Astrocyte (in vitro differentiated cells and primary cell): ENCODE results near the gene HOXB4. TPM values are rescaled to one million over a fixed set of nuclear protein-coding genes. Genes with fewer than 3 reads are reported as not detected.

Experiments
- DNase-seq: peaks from one replicate; pipeline ENCODE4 v3.0.0-alpha.2; 2010; ENCODE audit warnings: low read depth
- FAIRE-seq: peaks from 2 replicates; lab custom pipeline; 2011; peaks lifted over from hg19 to GRCh38; lab: Jason Lieb, UNC
- H2AFZ ChIP-seq: 2 replicates; pipeline ENCODE4 v1.6.0; 2012; ENCODE audit warnings: low read depth, low read length, inconsistent platforms
- H3K27ac ChIP-seq: 2 replicates; pipeline ENCODE4 v1.5.1; 2011; ENCODE audit warnings: low read depth, low read length, inconsistent platforms
- H3K27me3 ChIP-seq: 2 replicates; pipeline ENCODE4 v1.6.0; 2011; ENCODE audit warnings: low read length, inconsistent platforms; ENCODE audit not compliant: insufficient read depth
- H3K36me3 ChIP-seq: 2 replicates; pipeline ENCODE4 v1.5.1; 2011; ENCODE audit warnings: low read length, inconsistent platforms; ENCODE audit not compliant: insufficient read depth
- H3K4me1 ChIP-seq: 2 replicates; pipeline ENCODE4 v1.5.1; 2011; ENCODE audit warnings: low read length, inconsistent platforms; ENCODE audit not compliant: insufficient read depth
- H3K4me2 ChIP-seq: 2 replicates; pipeline ENCODE4 v1.6.0; 2012; ENCODE audit warnings: low read length, inconsistent platforms
- H3K4me3 ChIP-seq: 2 replicates; pipeline ENCODE4 v1.5.1; 2011; ENCODE audit warnings: low read depth, mild to moderate bottlenecking, low read length, inconsistent platforms; ENCODE audit not compliant: insufficient read depth
- H3K79me2 ChIP-seq: 2 replicates; pipeline ENCODE4 v1.6.0; 2012; ENCODE audit warnings: mild to moderate bottlenecking, low read length, inconsistent platforms; ENCODE audit not compliant: insufficient read depth
- H3K9ac ChIP-seq: 2 replicates; pipeline ENCODE4 v1.6.0; 2012; ENCODE audit warnings: mild to moderate bottlenecking, low read length, inconsistent platforms
- H3K9me3 ChIP-seq: 2 replicates; pipeline ENCODE4 v1.5.1; 2012; ENCODE audit warnings: low read depth, mild to moderate bottlenecking, low read length, inconsistent platforms; ENCODE audit not compliant: insufficient read depth
- H4K20me1 ChIP-seq: 2 replicates; pipeline ENCODE4 v1.6.0; 2012; ENCODE audit warnings: low read length, inconsistent platforms; ENCODE audit not compliant: insufficient read depth
- H3K27ac Mint-ChIP-seq: one replicate; pipeline ENCODE4 v1.8.0; 2021; ENCODE audit warnings: mild to moderate bottlenecking, mixed read lengths; ENCODE audit not compliant: unreplicated experiment
- H3K27me3 Mint-ChIP-seq: one replicate; pipeline ENCODE4 v1.8.0; 2021; ENCODE audit warnings: low read depth, mixed read lengths; ENCODE audit not compliant: unreplicated experiment
- H3K36me3 Mint-ChIP-seq: one replicate; pipeline ENCODE4 v1.8.0; 2021; ENCODE audit warnings: low read depth, mixed read lengths; ENCODE audit not compliant: unreplicated experiment
- H3K4me1 Mint-ChIP-seq: one replicate; pipeline ENCODE4 v1.8.0; 2021; ENCODE audit warnings: low read depth, mixed read lengths; ENCODE audit not compliant: unreplicated experiment
- H3K4me3 Mint-ChIP-seq: one replicate; pipeline ENCODE4 v1.8.0; 2021; ENCODE audit warnings: mild to moderate bottlenecking, moderate library complexity, mixed read lengths; ENCODE audit not compliant: unreplicated experiment
- H3K9me3 Mint-ChIP-seq: one replicate; pipeline ENCODE4 v1.8.0; 2021; ENCODE audit warnings: mild to moderate bottlenecking, mixed read lengths; ENCODE audit not compliant: unreplicated experiment
- EZH2 ChIP-seq: IDR thresholded peaks from 2 replicates; pipeline ENCODE4 v1.6.1; 2012; ENCODE audit warnings: mild to moderate bottlenecking, low read length, inconsistent platforms; ENCODE audit not compliant: insufficient read depth
- total RNA-seq: library from RNA; stranded (reverse); gene quantifications from 2 replicates; pipeline ENCODE4 v1.2.1, GENCODE V29; 2021
- TF ChIP-seq, protein P1 (sequence below): IDR thresholded peaks from 2 replicates; pipeline ENCODE4 v1.5.1; 2011; ENCODE audit warnings: low read depth, mild to moderate bottlenecking, inconsistent platforms, low read length, moderate library complexity; ENCODE audit not compliant: insufficient read depth

Gene HOXB4
- total RNA-seq, 1 donor from 2014 or later: not detected

DNA sequence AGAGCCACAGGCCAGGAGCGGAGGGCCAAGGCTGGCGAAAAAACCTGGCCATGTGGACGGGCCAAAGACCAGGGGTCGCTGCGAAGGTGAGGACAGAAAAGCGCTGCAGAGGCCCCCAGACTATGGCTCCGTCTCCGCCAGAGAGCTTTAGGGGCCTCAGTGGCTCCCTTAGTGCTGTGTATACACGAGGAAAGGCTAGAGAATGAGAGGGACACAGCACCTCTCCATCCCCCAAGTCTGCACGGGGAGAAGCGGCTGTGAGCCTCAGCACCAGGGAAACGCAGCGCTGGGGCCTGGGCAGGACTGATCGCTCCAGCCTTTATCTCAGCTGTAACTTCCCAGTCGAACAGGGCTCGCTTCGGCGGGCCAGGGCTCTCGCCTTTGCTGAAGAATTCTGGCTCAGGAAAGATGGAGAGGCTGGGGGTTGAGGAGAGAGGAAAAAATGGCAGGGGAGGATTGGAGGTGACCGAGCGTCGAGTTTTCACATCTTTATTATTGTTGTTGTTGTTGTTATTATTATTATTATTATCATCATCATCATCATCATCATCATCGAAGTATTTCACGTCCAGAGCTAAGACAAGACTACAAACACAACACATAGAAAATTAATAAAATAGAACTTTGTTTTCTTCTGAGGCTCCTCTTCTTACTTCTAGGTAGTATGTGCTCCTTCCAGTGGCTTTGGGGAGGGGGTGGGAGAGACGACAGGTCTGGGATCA lies 17.3 kb upstream of the HOXB4 start:
- TF ChIP-seq, protein P1, sequence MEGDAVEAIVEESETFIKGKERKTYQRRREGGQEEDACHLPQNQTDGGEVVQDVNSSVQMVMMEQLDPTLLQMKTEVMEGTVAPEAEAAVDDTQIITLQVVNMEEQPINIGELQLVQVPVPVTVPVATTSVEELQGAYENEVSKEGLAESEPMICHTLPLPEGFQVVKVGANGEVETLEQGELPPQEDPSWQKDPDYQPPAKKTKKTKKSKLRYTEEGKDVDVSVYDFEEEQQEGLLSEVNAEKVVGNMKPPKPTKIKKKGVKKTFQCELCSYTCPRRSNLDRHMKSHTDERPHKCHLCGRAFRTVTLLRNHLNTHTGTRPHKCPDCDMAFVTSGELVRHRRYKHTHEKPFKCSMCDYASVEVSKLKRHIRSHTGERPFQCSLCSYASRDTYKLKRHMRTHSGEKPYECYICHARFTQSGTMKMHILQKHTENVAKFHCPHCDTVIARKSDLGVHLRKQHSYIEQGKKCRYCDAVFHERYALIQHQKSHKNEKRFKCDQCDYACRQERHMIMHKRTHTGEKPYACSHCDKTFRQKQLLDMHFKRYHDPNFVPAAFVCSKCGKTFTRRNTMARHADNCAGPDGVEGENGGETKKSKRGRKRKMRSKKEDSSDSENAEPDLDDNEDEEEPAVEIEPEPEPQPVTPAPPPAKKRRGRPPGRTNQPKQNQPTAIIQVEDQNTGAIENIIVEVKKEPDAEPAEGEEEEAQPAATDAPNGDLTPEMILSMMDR: no peak
- TF ChIP-seq EZH2: no peak
- no peaks in the 10 kb centered on the region for H3K36me3 Mint-ChIP-seq
- no peak overlapping the region for H3K4me3 ChIP-seq
- no peak for DNase-seq
- no peak overlapping the region for H3K27ac ChIP-seq
- no peak overlapping the region for H2AFZ ChIP-seq
- H3K9me3 ChIP-seq: no peaks in the 10 kb centered on the region
- H3K27ac Mint-ChIP-seq: no peak overlapping the region
- H4K20me1 ChIP-seq: peaks cover 13% of the 10 kb centered on the region
- H3K4me1 Mint-ChIP-seq: no peaks in the 10 kb centered on the region
- peaks cover 20% of the 10 kb centered on the region for H3K79me2 ChIP-seq
- FAIRE-seq: no peak
- no peak overlapping the region for H3K4me3 Mint-ChIP-seq
- H3K4me2 ChIP-seq: peak overlapping the region; percentile 92
- H3K36me3 ChIP-seq: no peaks in the 10 kb centered on the region
- H3K9me3 Mint-ChIP-seq: peaks cover 41% of the 10 kb centered on the region
- H3K27me3 ChIP-seq: peaks cover 78% of the 10 kb centered on the region
- H3K27me3 Mint-ChIP-seq: peaks cover 91% of the 10 kb centered on the region
- H3K9ac ChIP-seq: peak overlapping the region; percentile 59
- H3K4me1 ChIP-seq: peaks cover 18% of the 10 kb centered on the region

DNA sequence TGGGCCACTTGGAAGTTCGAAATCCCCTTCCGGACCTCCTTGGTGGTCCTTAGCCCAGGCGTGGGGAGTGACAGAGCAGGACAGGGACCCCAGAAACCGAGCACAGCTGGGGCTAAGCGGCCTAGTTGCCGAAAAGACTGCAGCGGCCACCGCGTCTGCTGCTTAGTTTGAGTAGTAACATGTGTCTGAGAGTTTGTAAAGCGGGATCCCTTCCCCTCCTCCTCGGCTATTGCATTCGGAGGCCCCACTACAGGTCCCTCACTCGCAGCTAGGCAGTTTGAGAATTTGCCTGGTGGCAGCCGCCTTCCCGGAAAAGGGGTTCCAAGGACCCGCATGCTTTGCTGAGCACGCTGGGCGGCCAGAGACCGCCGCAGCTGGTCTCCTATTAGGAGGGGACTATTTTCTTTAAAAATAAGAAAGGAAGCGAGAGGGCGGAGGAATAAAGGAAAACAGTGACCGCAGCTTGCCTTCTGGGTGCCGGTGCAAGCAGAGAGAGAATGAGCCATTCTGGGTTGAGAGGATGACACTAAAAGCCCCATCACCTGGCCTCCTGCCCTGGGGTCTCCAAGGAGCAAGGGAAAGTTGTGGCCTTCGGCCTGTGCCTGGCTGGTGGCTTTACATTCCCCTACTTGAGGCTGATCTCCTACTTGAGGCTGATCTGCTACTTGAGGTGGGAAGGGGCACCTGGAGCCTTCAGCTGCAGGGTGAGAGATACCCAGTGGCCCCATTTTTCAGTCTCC lies 16.6 kb upstream of the HOXB4 start:
- H4K20me1 ChIP-seq: peaks cover 11% of the 10 kb centered on the region
- Mint-ChIP-seq H3K9me3 (peaks cover 39% of the 10 kb centered on the region), H3K4me3 (no peak overlapping the region), H3K27me3 (peaks cover 91% of the 10 kb centered on the region), H3K36me3 (no peaks in the 10 kb centered on the region), H3K4me1 (no peaks in the 10 kb centered on the region), H3K27ac (no peak overlapping the region)
- H2AFZ ChIP-seq: peak overlapping the region; percentile 37
- H3K4me1 ChIP-seq: peaks cover 18% of the 10 kb centered on the region
- H3K27ac ChIP-seq: peak overlapping the region; percentile 31
- H3K9ac ChIP-seq: peak overlapping the region; percentile 43
- H3K9me3 ChIP-seq: no peaks in the 10 kb centered on the region
- no peak for DNase-seq
- TF ChIP-seq, protein P1: no peak
- peak; percentile 59 for TF ChIP-seq EZH2
- H3K4me3 ChIP-seq: no peak overlapping the region
- peaks cover 78% of the 10 kb centered on the region for H3K27me3 ChIP-seq
- no peaks in the 10 kb centered on the region for H3K36me3 ChIP-seq
- peak overlapping the region; percentile 92 for H3K4me2 ChIP-seq
- H3K79me2 ChIP-seq: peaks cover 20% of the 10 kb centered on the region
- no peak for FAIRE-seq
